ENCODE results near the gene PRDM16.

DNA sequence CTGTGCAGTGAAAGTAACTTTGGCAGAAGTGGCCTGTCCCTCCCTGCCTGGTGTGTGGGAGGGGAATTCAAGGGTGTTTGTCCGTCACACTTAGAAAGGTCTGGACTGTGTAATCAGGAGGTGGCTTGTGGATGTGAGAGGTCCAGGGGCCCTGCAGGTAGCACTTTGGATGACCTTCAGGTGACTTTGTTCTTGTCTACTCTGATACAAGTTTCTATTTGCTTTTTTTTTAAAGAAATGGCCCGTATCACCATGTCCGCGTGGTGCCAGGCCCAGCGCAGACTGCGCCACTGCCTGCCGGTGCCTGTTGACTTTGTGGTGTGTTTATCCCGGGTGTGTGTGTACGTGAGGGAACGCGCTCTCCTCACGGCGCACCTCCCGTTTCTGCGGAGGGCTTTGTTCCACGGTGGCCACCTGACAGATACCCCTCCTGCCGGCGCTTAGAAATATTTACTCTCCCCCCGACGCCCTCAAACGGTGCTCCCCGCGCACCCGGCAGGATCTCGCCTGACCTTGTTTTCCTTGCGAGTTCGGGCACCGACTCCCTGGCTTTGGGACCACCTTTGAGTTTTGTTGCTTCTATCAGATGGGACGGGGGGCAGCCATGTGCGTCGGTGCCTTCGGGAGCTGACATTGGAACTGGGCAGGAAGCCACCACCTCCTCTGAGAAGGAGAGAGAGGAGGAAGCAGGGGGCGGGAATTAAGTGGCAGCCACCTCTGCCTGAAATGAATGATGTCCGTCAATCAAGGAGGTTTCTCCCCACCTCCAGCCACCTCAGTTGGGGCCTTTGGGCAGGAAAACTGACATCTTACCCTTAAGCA lies 119.4 kb downstream of the PRDM16 start:
- peak in 1 of 2 donors; percentile 47 for TF ChIP-seq POLR2A (IDR thresholded peaks at IDR 0.05)
- TF ChIP-seq, protein P1, sequence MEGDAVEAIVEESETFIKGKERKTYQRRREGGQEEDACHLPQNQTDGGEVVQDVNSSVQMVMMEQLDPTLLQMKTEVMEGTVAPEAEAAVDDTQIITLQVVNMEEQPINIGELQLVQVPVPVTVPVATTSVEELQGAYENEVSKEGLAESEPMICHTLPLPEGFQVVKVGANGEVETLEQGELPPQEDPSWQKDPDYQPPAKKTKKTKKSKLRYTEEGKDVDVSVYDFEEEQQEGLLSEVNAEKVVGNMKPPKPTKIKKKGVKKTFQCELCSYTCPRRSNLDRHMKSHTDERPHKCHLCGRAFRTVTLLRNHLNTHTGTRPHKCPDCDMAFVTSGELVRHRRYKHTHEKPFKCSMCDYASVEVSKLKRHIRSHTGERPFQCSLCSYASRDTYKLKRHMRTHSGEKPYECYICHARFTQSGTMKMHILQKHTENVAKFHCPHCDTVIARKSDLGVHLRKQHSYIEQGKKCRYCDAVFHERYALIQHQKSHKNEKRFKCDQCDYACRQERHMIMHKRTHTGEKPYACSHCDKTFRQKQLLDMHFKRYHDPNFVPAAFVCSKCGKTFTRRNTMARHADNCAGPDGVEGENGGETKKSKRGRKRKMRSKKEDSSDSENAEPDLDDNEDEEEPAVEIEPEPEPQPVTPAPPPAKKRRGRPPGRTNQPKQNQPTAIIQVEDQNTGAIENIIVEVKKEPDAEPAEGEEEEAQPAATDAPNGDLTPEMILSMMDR (IDR thresholded peaks at IDR 0.05) = peak in 3 of 6 experiments; percentile 12 to 35 (median 23)

Data from thyroid gland (tissue), 4 donors.